Transverse colon (tissue), 4 donors: ENCODE data around the gene HRC. TPM values are rescaled to one million over a fixed set of nuclear protein-coding genes. Genes with fewer than 3 reads are reported as not detected.

Experiments
- DNase-seq: peaks from one replicate; pipeline ENCODE4 v3.0.0-alpha.2; 2019
- H3K27ac ChIP-seq, 4 donors: fragments of 200-600 bp; sonication (generic); 2 replicates each; pipeline ENCODE4 v1.5.1; 2016 to 2018; ENCODE audit warnings: inconsistent platforms in 4 of 4
- H3K27me3 ChIP-seq: fragments of 200-600 bp; sonication (generic); 2 replicates; pipeline ENCODE4 v1.5.1; 2017; ENCODE audit warnings: inconsistent platforms
- H3K36me3 ChIP-seq, 4 donors: fragments of 200-600 bp; sonication (generic); 2 replicates each; pipeline ENCODE4 v1.5.1; 2017 to 2019; ENCODE audit warnings: inconsistent platforms in 4 of 4
- H3K4me1 ChIP-seq, 4 donors: fragments of 200-600 bp; sonication (generic); 2 replicates each; pipeline ENCODE4 v1.5.1; 2017 to 2020; ENCODE audit warnings: inconsistent platforms in 4 of 4
- H3K4me3 ChIP-seq, 4 donors: fragments of 200-600 bp; sonication (generic); 1 replicate in 1 of 4; 2 replicates in 3 of 4; pipeline versions ENCODE4 v1.5.1 to v1.6.1; 2017 to 2019; ENCODE audit warnings: inconsistent platforms in 4 of 4
- H3K9me3 ChIP-seq, 2 donors: fragments of 200-600 bp; sonication (generic); 2 replicates each; pipeline ENCODE4 v1.5.1; 2017 to 2019; ENCODE audit warnings: inconsistent platforms in 2 of 2
- CTCF ChIP-seq, 5 experiments: fragments of 200-600 bp in 3 of 5; fragments of 450-650 bp in 2 of 5; sonication (generic) in 3 of 5; IDR thresholded peaks; 1 replicate in 2 of 5; 2 replicates in 3 of 5; pipeline ENCODE4 v1.5.1; 2016 to 2017; ENCODE audit warnings: antibody characterized with exemption in 5 of 5, inconsistent platforms in 3 of 5, mild to moderate bottlenecking in 2 of 5, moderate library complexity in 1 of 5
- EP300 ChIP-seq: sonication (generic); formaldehyde crosslinking; IDR thresholded peaks from one replicate; pipeline ENCODE4 v1.6.1; 2017; ENCODE audit warnings: antibody characterized with exemption, low read depth
- POLR2A ChIP-seq: fragments of 450-650 bp; IDR thresholded peaks from one replicate; pipeline ENCODE4 v1.6.1; 2016; ENCODE audit warnings: antibody characterized with exemption, mild to moderate bottlenecking, moderate library complexity
- POLR2AphosphoS5 ChIP-seq, 3 donors: sonication (generic); formaldehyde crosslinking; IDR thresholded peaks; one replicate each; pipeline ENCODE4 v1.6.1; 2016; ENCODE audit warnings: antibody characterized with exemption in 3 of 3
- WGBS, 2 donors: methylation state at CpG; one replicate each; pipeline ENCODE4 v1.1.5; 2018; ENCODE audit warnings: low coverage in 1 of 2; 5-methylcytosine and 5-hydroxymethylcytosine counted together
- in situ Hi-C, 4 donors: fragments of 200-750 bp; cut with MboI; loops; one replicate each; pipeline versions ENCODE4 v1.15.0 to v1.15.1; 2017; ENCODE audit warnings: low sequenced_read_pairs in 3 of 4, low pct_ligation_motif_present in 1 of 4, low pct_unique_long_range_greater_than_20kb in 1 of 4
- intact Hi-C: fragments of 100-400 bp; cut with DNase I; formaldehyde crosslinking; loops from one replicate; pipeline ENCODE4 v1.15.1; 2023; ENCODE audit warnings: low total_unique reads
- total RNA-seq, 4 donors: library from RNA; depleted of rRNA; stranded (reverse); fragments of >200 nt; gene quantifications; one replicate each; pipeline ENCODE4 v1.1.0, GENCODE V29; 2016

HRC gene
- total RNA-seq, 4 donors from 2014 or later: 0.16 to 0.82 TPM; not detected in 2

GRCh38 chr19:49180659-49181058 is 25.5 kb upstream of the HRC start:
- intact Hi-C loops (no loop called here), in situ Hi-C loops (no loop called here)
- Histone ChIP-seq H3K9me3 (no peaks in the 10 kb centered on the region), H3K27ac (no peak overlapping the region), H3K27me3 (no peaks in the 10 kb centered on the region), H3K36me3 (peaks cover 0 to 18% (median 5%) of the 10 kb centered on the region in 4 donors), H3K4me1 (peaks cover 0 to 8% (median 3%) of the 10 kb centered on the region in 4 donors), H3K4me3 (no peak overlapping the region)
- TF ChIP-seq CTCF (IDR thresholded peaks at IDR 0.05) (no peak), POLR2A (no peak), EP300 (no peak), POLR2AphosphoS5 (IDR thresholded peaks at IDR 0.05) (no peak)
- DNase-seq: no peak
- 88 to 90% methylated on average over 4 of the region's 4 CpGs for WGBS, 2 donors

DNA sequence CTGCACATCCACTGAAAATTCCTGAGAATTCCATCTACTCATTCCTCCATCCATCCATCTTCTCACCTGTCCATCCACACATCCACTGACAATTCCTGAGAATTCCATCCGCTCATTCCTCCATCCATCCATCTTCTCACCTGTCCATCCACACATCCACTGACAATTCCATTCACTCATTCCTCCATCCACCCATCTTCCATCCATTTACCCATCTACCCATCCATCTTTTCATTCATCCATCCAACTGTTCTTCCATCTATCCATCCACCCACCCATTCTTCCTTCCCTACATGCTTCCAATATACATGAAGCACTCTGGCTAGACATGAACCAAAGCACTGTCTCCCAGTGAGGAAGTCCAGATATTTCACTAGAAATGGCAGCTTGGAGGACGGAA is 18.0 kb upstream of the HRC start:
- Histone ChIP-seq H3K4me1 (peaks cover 0 to 26% (median 11%) of the 10 kb centered on the region in 4 donors), H3K27me3 (no peaks in the 10 kb centered on the region), H3K27ac (no peak overlapping the region), H3K36me3 (peaks cover 0 to 28% (median 11%) of the 10 kb centered on the region in 4 donors), H3K9me3 (no peaks in the 10 kb centered on the region), H3K4me3 (no peak overlapping the region)
- TF ChIP-seq POLR2AphosphoS5 (IDR thresholded peaks at IDR 0.05) (no peak), EP300 (no peak), POLR2A (no peak), CTCF (IDR thresholded peaks at IDR 0.05) (no peak)
- WGBS, 2 donors: 90 to 93% methylated on average over 2 of the region's 2 CpGs
- intact Hi-C loops: loop anchor here (5.0 kb wide), 1 partner anchor 511 kb away; no protein-coding TSS in a partner anchor
- DNase-seq: no peak
- in situ Hi-C loops: no loop called here

GRCh38 chr19:49168421-49168820 is 13.2 kb upstream of the HRC start:
- no peaks in the 10 kb centered on the region for H3K9me3 ChIP-seq
- peak overlapping the region; percentile 66 to 89 (median 84) for H3K27ac ChIP-seq
- TF ChIP-seq CTCF (IDR thresholded peaks at IDR 0.05) (no peak), POLR2AphosphoS5 (IDR thresholded peaks at IDR 0.05) (no peak), POLR2A (no peak), EP300 (no peak)
- peaks cover 0 to 17% (median 6%) of the 10 kb centered on the region in 4 donors for H3K36me3 ChIP-seq
- peaks cover 14 to 57% (median 38%) of the 10 kb centered on the region in 4 donors for H3K4me1 ChIP-seq
- 63% methylated on average over 23 of the region's 23 CpGs; no CpG with 5 or more reads in 1 of the 2 donors for WGBS, 2 donors
- in situ Hi-C loops: no loop called here
- H3K4me3 ChIP-seq: peak overlapping the region in 2 of 4 donors; percentile 14 to 39
- intact Hi-C loops: no loop called here
- peak; percentile 22 for DNase-seq
- H3K27me3 ChIP-seq: no peaks in the 10 kb centered on the region

DNA sequence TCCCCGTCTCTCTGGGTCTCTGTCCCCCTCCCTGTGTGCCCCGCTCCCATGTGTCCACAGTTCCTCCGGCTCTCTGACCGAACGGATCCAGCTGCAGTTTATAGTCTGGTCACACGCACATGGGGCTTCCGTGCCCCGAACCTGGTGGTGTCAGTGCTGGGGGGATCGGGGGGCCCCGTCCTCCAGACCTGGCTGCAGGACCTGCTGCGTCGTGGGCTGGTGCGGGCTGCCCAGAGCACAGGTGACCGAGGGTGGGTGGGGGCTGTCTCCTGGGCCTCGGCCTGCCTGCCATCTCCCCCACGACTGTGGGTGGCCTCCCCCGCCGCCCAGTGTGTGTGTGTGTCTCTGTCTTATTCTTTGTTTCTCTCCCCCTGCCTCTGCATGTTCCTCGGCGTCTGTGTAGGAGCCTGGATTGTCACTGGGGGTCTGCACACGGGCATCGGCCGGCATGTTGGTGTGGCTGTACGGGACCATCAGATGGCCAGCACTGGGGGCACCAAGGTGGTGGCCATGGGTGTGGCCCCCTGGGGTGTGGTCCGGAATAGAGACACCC is 12.7 kb upstream of the HRC start:
- peak overlapping the region in 2 of 4 donors; percentile 14 to 39 for H3K4me3 ChIP-seq
- peaks cover 14 to 61% (median 40%) of the 10 kb centered on the region in 4 donors for H3K4me1 ChIP-seq
- TF ChIP-seq CTCF (IDR thresholded peaks at IDR 0.05): no peak
- no peak for TF ChIP-seq EP300
- TF ChIP-seq POLR2AphosphoS5 (IDR thresholded peaks at IDR 0.05): no peak
- TF ChIP-seq POLR2A: no peak
- peak; percentile 22 for DNase-seq
- H3K27me3 ChIP-seq: no peaks in the 10 kb centered on the region
- peaks cover 0 to 14% (median 5%) of the 10 kb centered on the region in 4 donors for H3K36me3 ChIP-seq
- in situ Hi-C loops: no loop called here
- no peaks in the 10 kb centered on the region for H3K9me3 ChIP-seq
- intact Hi-C loops: no loop called here
- 43 to 50% methylated on average over 1 to 25 of the region's 25 CpGs for WGBS, 2 donors
- H3K27ac ChIP-seq: peak overlapping the region; percentile 66 to 89 (median 84)
